NCI-H446 (cell line): ENCODE results near the gene CHST11.

ENCODE experiments used
- DNase-seq, 2 experiments: peaks; one replicate each; lab custom pipeline; 2025; lab: John Stamatoyannopoulos, UW

Gene CHST11

GRCh38 chr12:104456417-104456949, at the start of gene CHST11:
TSS of gene CHST11 (plus strand) at chr12:104456948.
- peak; percentile 56 to 86 for DNase-seq

- DNase-seq = no peak
These were observed 49.3 kb upstream of the CHST11 start for GRCh38 chr12:104407438-104407837.

- no peak for DNase-seq
These were observed 48.8 kb upstream of the CHST11 start for GRCh38 chr12:104407922-104408321.

GRCh38 chr12:104410326-104410725, 46.4 kb upstream of the CHST11 start:
- DNase-seq = no peak

GRCh38 chr12:104410786-104411185, 46.0 kb upstream of the CHST11 start:
- no peak for DNase-seq

GRCh38 chr12:104411826-104412641, 44.7 kb upstream of the CHST11 start:
- DNase-seq = no peak

- no peak for DNase-seq
These were observed 44.1 kb upstream of the CHST11 start for GRCh38 chr12:104412681-104413080.

- DNase-seq = no peak
These were observed 43.4 kb upstream of the CHST11 start for GRCh38 chr12:104413330-104413729.

GRCh38 chr12:104414581-104415341, 42.0 kb upstream of the CHST11 start:
- DNase-seq = no peak

GRCh38 chr12:104415342-104415980, 41.3 kb upstream of the CHST11 start:
- no peak for DNase-seq

GRCh38 chr12:104416136-104416535, 40.6 kb upstream of the CHST11 start:
- no peak for DNase-seq

GRCh38 chr12:104416585-104416984, 40.2 kb upstream of the CHST11 start:
- no peak for DNase-seq

GRCh38 chr12:104419717-104420116, 37.0 kb upstream of the CHST11 start:
- no peak for DNase-seq

GRCh38 chr12:104420868-104421267, 35.9 kb upstream of the CHST11 start:
- no peak for DNase-seq

- DNase-seq = no peak
These were observed 35.4 kb upstream of the CHST11 start for GRCh38 chr12:104421343-104421742.

- no peak for DNase-seq
These were observed 34.3 kb upstream of the CHST11 start for GRCh38 chr12:104422441-104422840.

GRCh38 chr12:104423273-104423672, 33.5 kb upstream of the CHST11 start:
- no peak for DNase-seq

GRCh38 chr12:104423809-104424208, 32.9 kb upstream of the CHST11 start:
- DNase-seq = no peak

GRCh38 chr12:104424955-104425354, 31.8 kb upstream of the CHST11 start:
- DNase-seq = no peak

- no peak for DNase-seq
These were observed 31.1 kb upstream of the CHST11 start for GRCh38 chr12:104425614-104426013.

- DNase-seq = no peak
These were observed 29.7 kb upstream of the CHST11 start for GRCh38 chr12:104426926-104427546.

GRCh38 chr12:104427547-104427938, 29.2 kb upstream of the CHST11 start:
- DNase-seq = no peak
